Nephron (organoid): ENCODE results near the gene ZNF566.

Experiments used
- H3K27ac Mint-ChIP-seq, 3 experiments: 2 replicates each; pipeline ENCODE4 v1.8.0; 2020; ENCODE audit warnings: mixed read lengths in 3 of 3, mild to moderate bottlenecking in 2 of 3, moderate library complexity in 1 of 3
- H3K27me3 Mint-ChIP-seq: 2 replicates; pipeline ENCODE4 v1.8.0; 2021; ENCODE audit warnings: low read depth, mild to moderate bottlenecking, moderate library complexity, mixed read lengths
- H3K36me3 Mint-ChIP-seq: 2 replicates; pipeline ENCODE4 v1.8.0; 2020; ENCODE audit warnings: low read depth, mixed read lengths
- H3K4me1 Mint-ChIP-seq: 2 replicates; pipeline ENCODE4 v1.8.0; 2020; ENCODE audit warnings: mixed read lengths
- H3K4me3 Mint-ChIP-seq, 3 experiments: 2 replicates each; pipeline ENCODE4 v1.8.0; 2020; ENCODE audit warnings: mild to moderate bottlenecking in 3 of 3, mixed read lengths in 3 of 3, moderate library complexity in 2 of 3
- H3K9me3 Mint-ChIP-seq: 2 replicates; pipeline ENCODE4 v1.8.0; 2020; ENCODE audit warnings: mixed read lengths
- CTCF ChIP-seq, 3 experiments: fragments of 200-600 bp; sonication (generic); IDR thresholded peaks; one replicate each; pipeline ENCODE4 v1.5.0; 2021; ENCODE audit warnings: antibody characterized with exemption in 3 of 3; ENCODE audit not compliant: unreplicated experiment in 3 of 3

The ZNF566 gene

GRCh38 chr19:36489118-36489919 is at the start of gene ZNF566:
Gene ZNF566, minus strand, starts transcription at chr19:36489561. Its CDS starts 13,004 bp downstream, at chr19:36476557.
- H3K36me3 Mint-ChIP-seq, result peaks cover 67% of the 10 kb centered on the region
- peak within 1 kb of the TSS; percentile 100 for H3K27ac Mint-ChIP-seq
- peaks cover 19% of the 10 kb centered on the region for H3K4me1 Mint-ChIP-seq
- peak within 1 kb of the TSS; percentile 98 to 100 (median 99) for H3K4me3 Mint-ChIP-seq
- H3K27me3 Mint-ChIP-seq, result peaks cover 5% of the 10 kb centered on the region
- TF ChIP-seq CTCF (IDR thresholded peaks at IDR 0.05; ENCODE audit: unreplicated experiment in 3 of 3), result no peak
- H3K9me3 Mint-ChIP-seq, result peaks cover 49% of the 10 kb centered on the region

- H3K4me1 Mint-ChIP-seq, result peaks cover 14% of the 10 kb centered on the region
- H3K9me3 Mint-ChIP-seq, result peaks cover 60% of the 10 kb centered on the region
- no peaks in the 10 kb centered on the region for H3K27me3 Mint-ChIP-seq
- no peak for TF ChIP-seq CTCF (IDR thresholded peaks at IDR 0.05; ENCODE audit: unreplicated experiment in 3 of 3)
- peak overlapping the region; percentile 99 to 100 (median 100) for H3K27ac Mint-ChIP-seq
- H3K36me3 Mint-ChIP-seq, result peaks cover 80% of the 10 kb centered on the region
- H3K4me3 Mint-ChIP-seq, result peak overlapping the region; percentile 98 to 99 (median 98)
Observed at GRCh38 chr19:36528921-36529518, 39.7 kb upstream of the ZNF566 start.

- Mint-ChIP-seq H3K27me3 (no peaks in the 10 kb centered on the region), H3K9me3 (peaks cover 58% of the 10 kb centered on the region), H3K4me1 (peaks cover 14% of the 10 kb centered on the region), H3K4me3 (peak within 1 kb of the TSS; percentile 98 to 99 (median 98)), H3K36me3 (peaks cover 81% of the 10 kb centered on the region), H3K27ac (peak within 1 kb of the TSS; percentile 99 to 100 (median 100))
- TF ChIP-seq CTCF (IDR thresholded peaks at IDR 0.05; ENCODE audit: unreplicated experiment in 3 of 3), result no peak
Observed at GRCh38 chr19:36528194-36528920, 39.0 kb upstream of the ZNF566 start, which contains the start of gene ZNF260. Gene ZNF260, minus strand, starts transcription at chr19:36528271. Its CDS starts 13,033 bp downstream, at chr19:36515238.

GRCh38 chr19:36527873-36528193 is 38.5 kb upstream of the ZNF566 start:
- peaks cover 60% of the 10 kb centered on the region for H3K9me3 Mint-ChIP-seq
- peaks cover 14% of the 10 kb centered on the region for H3K4me1 Mint-ChIP-seq
- TF ChIP-seq CTCF (IDR thresholded peaks at IDR 0.05; ENCODE audit: unreplicated experiment in 3 of 3), result no peak
- peaks cover 81% of the 10 kb centered on the region for H3K36me3 Mint-ChIP-seq
- no peaks in the 10 kb centered on the region for H3K27me3 Mint-ChIP-seq
- peak overlapping the region; percentile 98 to 99 (median 98) for H3K4me3 Mint-ChIP-seq
- H3K27ac Mint-ChIP-seq, result peak overlapping the region; percentile 99 to 100 (median 100)

GRCh38 chr19:36527341-36527740 is 38.0 kb upstream of the ZNF566 start:
- TF ChIP-seq CTCF (IDR thresholded peaks at IDR 0.05; ENCODE audit: unreplicated experiment in 3 of 3), result no peak
- Mint-ChIP-seq H3K4me3 (peak overlapping the region; percentile 98 to 99 (median 98)), H3K27ac (peak overlapping the region; percentile 99 to 100 (median 100)), H3K36me3 (peaks cover 82% of the 10 kb centered on the region), H3K4me1 (peaks cover 14% of the 10 kb centered on the region), H3K9me3 (peaks cover 59% of the 10 kb centered on the region), H3K27me3 (no peaks in the 10 kb centered on the region)
